ENCODE measurements around the gene CYP27C1.

The CYP27C1 gene

GRCh38 chr2:127158614-127159290 is 61.3 kb downstream of the CYP27C1 start:
- DNase-seq (ENCODE audit: extremely low read depth, insufficient read length): no peak
- no peak overlapping the region for H3K4me3 ChIP-seq (replicated peaks; ENCODE audit: low read depth, low read length)
- no peaks in the 10 kb centered on the region for H3K36me3 ChIP-seq (ENCODE audit: control insufficient read depth, insufficient read depth, low read length)
- no peak for TF ChIP-seq CTCF (IDR thresholded peaks at IDR 0.05; ENCODE audit: insufficient read depth, low read length, poor library complexity, severe bottlenecking)
- peaks cover 2% of the 10 kb centered on the region; the same call in 1 of the 2 replicates for H3K27me3 ChIP-seq (replicated peaks; ENCODE audit: control insufficient read depth, insufficient read depth, low read length)

- Histone ChIP-seq H3K36me3 (ENCODE audit: control insufficient read depth, insufficient read depth, low read length) (no peaks in the 10 kb centered on the region), H3K4me3 (replicated peaks; ENCODE audit: low read depth, low read length) (no peak overlapping the region), H3K27me3 (replicated peaks; ENCODE audit: control insufficient read depth, insufficient read depth, low read length) (peaks cover 2% of the 10 kb centered on the region; the same call in 1 of the 2 replicates)
- TF ChIP-seq CTCF (IDR thresholded peaks at IDR 0.05; ENCODE audit: insufficient read depth, low read length, poor library complexity, severe bottlenecking): peak; percentile 11
- DNase-seq (ENCODE audit: extremely low read depth, insufficient read length): no peak
Observed at GRCh38 chr2:127157651-127158485, 62.2 kb downstream of the CYP27C1 start.

GRCh38 chr2:127157114-127157513 is 63.0 kb downstream of the CYP27C1 start:
- no peaks in the 10 kb centered on the region for H3K36me3 ChIP-seq (ENCODE audit: control insufficient read depth, insufficient read depth, low read length)
- no peak for DNase-seq (ENCODE audit: extremely low read depth, insufficient read length)
- no peak for TF ChIP-seq CTCF (IDR thresholded peaks at IDR 0.05; ENCODE audit: insufficient read depth, low read length, poor library complexity, severe bottlenecking)
- peaks cover 2% of the 10 kb centered on the region; the same call in 1 of the 2 replicates for H3K27me3 ChIP-seq (replicated peaks; ENCODE audit: control insufficient read depth, insufficient read depth, low read length)
- H3K4me3 ChIP-seq (replicated peaks; ENCODE audit: low read depth, low read length): no peak overlapping the region

- H3K4me3 ChIP-seq (replicated peaks; ENCODE audit: low read depth, low read length): no peak overlapping the region
- H3K36me3 ChIP-seq (ENCODE audit: control insufficient read depth, insufficient read depth, low read length): no peaks in the 10 kb centered on the region
- DNase-seq (ENCODE audit: extremely low read depth, insufficient read length): no peak
- no peaks in the 10 kb centered on the region for H3K27me3 ChIP-seq (replicated peaks; ENCODE audit: control insufficient read depth, insufficient read depth, low read length)
- no peak for TF ChIP-seq CTCF (IDR thresholded peaks at IDR 0.05; ENCODE audit: insufficient read depth, low read length, poor library complexity, severe bottlenecking)
Observed at GRCh38 chr2:127155947-127156346, 64.2 kb downstream of the CYP27C1 start.

- Histone ChIP-seq H3K36me3 (ENCODE audit: control insufficient read depth, insufficient read depth, low read length) (no peaks in the 10 kb centered on the region), H3K4me3 (replicated peaks; ENCODE audit: low read depth, low read length) (no peak overlapping the region), H3K27me3 (replicated peaks; ENCODE audit: control insufficient read depth, insufficient read depth, low read length) (no peaks in the 10 kb centered on the region)
- no peak for TF ChIP-seq CTCF (IDR thresholded peaks at IDR 0.05; ENCODE audit: insufficient read depth, low read length, poor library complexity, severe bottlenecking)
- no peak for DNase-seq (ENCODE audit: extremely low read depth, insufficient read length)
Observed at GRCh38 chr2:127155028-127155581, 65.0 kb downstream of the CYP27C1 start.
